Skeletal muscle tissue (tissue), 4 donors: ENCODE results near the gene WWP2. TPM values are rescaled to one million over a fixed set of nuclear protein-coding genes. Genes with fewer than 3 reads are reported as not detected.
A peak's percentile ranks its signal among the peaks of the same experiment; 100 is the strongest.

Experiments
- H3K27ac ChIP-seq: one replicate; pipeline ENCODE4 v1.7.0; 2013; ENCODE audit warnings: mild to moderate bottlenecking, low read depth, low read length, inconsistent platforms
- H3K27me3 ChIP-seq, 3 donors: one replicate each; pipeline ENCODE4 v1.7.0; 2013; ENCODE audit warnings: low read length in 3 of 3; ENCODE audit not compliant: control insufficient read depth in 3 of 3, insufficient read depth in 3 of 3
- H3K36me3 ChIP-seq, 3 donors: one replicate each; pipeline ENCODE4 v1.7.0; 2013; ENCODE audit warnings: low read length in 3 of 3; ENCODE audit not compliant: control insufficient read depth in 3 of 3, insufficient read depth in 3 of 3
- H3K4me1 ChIP-seq, 3 donors: one replicate each; pipeline ENCODE4 v1.7.0; 2013; ENCODE audit warnings: low read length in 3 of 3, mild to moderate bottlenecking in 3 of 3; ENCODE audit not compliant: control insufficient read depth in 3 of 3, insufficient read depth in 3 of 3
- H3K4me3 ChIP-seq, 3 donors: one replicate each; pipeline ENCODE4 v1.7.0; 2013; ENCODE audit warnings: low read length in 3 of 3
- H3K9ac ChIP-seq, 3 donors: one replicate each; pipeline ENCODE4 v1.7.0; 2013; ENCODE audit warnings: low read length in 3 of 3, mild to moderate bottlenecking in 3 of 3, moderate library complexity in 2 of 3, low read depth in 1 of 3
- H3K9me3 ChIP-seq, 3 donors: one replicate each; pipeline ENCODE4 v1.7.0; 2013; ENCODE audit warnings: low read length in 3 of 3; ENCODE audit not compliant: control insufficient read depth in 3 of 3
- total RNA-seq: library from RNA; depleted of rRNA; stranded (reverse); fragments of >200 nt; gene quantifications from one replicate; pipeline ENCODE4 v1.2.3, GENCODE V29; 2014
- donor health status: Osteomylitis.

Gene WWP2
- total RNA-seq, 1 donor from 2014 or later, result 14.1 TPM

DNA sequence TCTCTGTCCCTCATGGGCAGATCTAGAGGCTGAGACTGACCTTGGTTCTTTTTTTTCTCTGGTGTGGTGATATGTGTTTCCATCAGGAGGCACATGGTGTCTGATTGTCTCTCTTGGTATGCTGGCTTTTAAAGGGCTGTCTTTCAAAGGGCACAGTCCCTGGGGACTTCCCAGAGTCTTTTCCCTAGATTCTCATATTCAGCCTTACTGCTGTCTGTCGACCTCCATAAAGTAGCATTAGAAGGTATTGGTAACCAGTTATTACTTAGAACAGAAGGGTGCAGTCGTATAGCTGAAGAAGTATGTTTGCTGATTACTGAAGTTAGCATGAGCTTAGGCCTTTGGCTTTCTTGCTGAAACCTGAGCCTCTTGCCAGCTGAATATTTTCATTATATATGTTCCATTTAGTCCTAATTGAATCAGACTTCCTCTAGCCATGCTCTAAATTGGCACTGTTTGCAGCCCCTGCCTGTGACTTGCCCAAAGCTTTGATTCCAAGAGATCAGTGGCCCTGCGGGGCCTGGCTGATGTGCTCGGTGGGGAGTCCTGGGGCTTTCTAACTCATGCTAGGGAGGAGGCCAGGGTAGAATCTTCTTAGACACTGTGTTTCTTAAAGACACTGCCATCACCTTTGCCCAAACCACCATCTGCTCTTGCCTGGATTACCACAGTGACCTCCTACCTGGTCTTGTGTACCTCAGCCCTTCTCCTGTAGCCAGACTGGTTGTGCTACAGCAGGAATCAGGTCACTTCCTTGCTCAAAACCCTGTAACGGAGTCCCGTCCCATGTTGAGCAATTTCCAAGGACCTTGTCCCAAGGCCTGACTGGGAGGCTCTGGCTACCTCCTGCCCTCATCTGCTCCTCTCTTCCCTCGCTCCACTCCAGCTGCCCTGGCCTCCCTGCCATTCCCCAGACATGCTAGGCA is 71.5 kb downstream of the WWP2 start:
- Histone ChIP-seq H3K9ac (peak overlapping the region in 1 of 3 donors; percentile 9), H3K4me3 (no peak overlapping the region), H3K36me3 (peaks cover 0 to 2% (median 0%) of the 10 kb centered on the region in 3 donors), H3K9me3 (no peaks in the 10 kb centered on the region), H3K27ac (peak overlapping the region; percentile 36), H3K27me3 (no peaks in the 10 kb centered on the region), H3K4me1 (peaks cover 21 to 29% (median 28%) of the 10 kb centered on the region in 3 donors)

DNA sequence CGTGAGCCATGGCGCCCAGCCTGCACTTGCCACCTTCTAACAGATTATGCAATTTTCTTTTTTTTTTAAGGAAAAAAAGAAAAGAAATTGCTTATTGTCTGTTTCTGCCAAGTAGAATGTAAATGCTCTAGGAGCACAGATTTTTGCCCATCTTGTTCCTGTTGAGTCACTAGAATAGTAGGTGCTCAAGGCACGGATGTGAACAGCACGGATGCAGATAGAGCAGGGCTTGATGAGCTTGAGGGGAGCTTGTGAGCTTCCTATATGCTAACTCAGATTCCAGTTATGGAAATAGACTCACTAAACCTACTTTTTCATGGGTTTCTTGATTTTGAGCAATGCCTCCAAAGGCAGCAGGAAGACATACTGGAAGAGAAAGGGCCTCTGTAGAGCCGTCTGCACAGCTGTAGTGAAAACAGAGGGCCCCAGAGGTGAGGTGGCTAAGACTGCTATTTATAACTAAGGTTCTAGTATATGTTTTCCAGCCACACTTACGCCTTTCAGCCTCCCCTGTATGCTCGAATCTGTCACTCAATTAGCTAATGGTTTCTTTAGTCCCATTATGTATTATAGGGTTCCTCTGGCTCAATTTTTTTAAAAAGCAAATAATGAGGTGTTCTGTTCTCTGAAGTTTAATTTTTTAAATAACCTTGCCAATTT is 72.8 kb downstream of the WWP2 start:
- Histone ChIP-seq H3K9me3 (no peaks in the 10 kb centered on the region), H3K27me3 (no peaks in the 10 kb centered on the region), H3K4me1 (peaks cover 32 to 40% (median 39%) of the 10 kb centered on the region in 3 donors), H3K36me3 (no peaks in the 10 kb centered on the region), H3K4me3 (no peak overlapping the region), H3K27ac (peak overlapping the region; percentile 45), H3K9ac (no peak overlapping the region)

DNA sequence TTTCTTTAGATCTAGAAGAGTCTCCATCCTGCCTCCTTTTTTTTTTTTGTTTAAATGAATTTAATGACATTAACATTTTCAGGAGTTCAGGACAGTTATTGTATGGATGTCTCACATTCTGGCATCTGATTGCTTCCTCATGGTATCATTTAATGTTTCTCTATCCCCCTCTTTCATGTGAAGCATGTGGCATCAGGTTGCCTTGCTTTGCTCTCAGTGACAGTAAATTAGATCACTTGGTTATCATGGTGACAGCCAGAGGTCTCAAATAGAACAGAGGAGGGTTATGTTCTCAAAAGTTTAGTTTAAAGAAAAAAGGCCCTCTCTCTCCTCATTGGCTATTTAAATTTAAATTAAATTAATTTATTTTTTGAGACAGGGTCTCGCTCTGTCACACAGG is 74.1 kb downstream of the WWP2 start:
- Histone ChIP-seq H3K27me3 (no peaks in the 10 kb centered on the region), H3K4me3 (no peak overlapping the region), H3K27ac (no peak overlapping the region), H3K4me1 (peaks cover 33 to 46% (median 39%) of the 10 kb centered on the region in 3 donors), H3K9me3 (no peaks in the 10 kb centered on the region), H3K36me3 (no peaks in the 10 kb centered on the region), H3K9ac (no peak overlapping the region)

DNA sequence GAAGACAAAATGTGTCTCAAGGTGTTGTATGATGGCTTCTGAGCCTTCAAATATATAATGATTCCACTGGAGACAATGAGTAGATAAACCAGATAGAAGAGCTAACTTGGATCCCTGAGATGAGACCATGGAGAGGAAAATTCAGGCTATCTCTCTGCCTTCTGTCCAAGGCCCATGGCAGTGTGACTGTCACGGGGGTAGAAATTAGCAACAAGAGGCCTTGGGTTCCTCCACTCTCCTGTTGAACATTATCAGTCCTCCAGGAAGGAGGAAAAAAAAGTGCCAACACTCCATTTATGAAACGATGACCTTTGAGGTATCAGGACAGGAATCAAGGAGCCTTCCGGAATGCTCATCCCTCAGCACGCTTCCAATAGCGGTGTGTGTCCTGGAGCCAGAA is 75.2 kb downstream of the WWP2 start:
- no peak overlapping the region for H3K4me3 ChIP-seq
- no peaks in the 10 kb centered on the region for H3K9me3 ChIP-seq
- peak overlapping the region; percentile 79 for H3K27ac ChIP-seq
- H3K9ac ChIP-seq, result no peak overlapping the region
- no peaks in the 10 kb centered on the region for H3K27me3 ChIP-seq
- H3K36me3 ChIP-seq, result peaks cover 0 to 3% (median 2%) of the 10 kb centered on the region in 3 donors
- H3K4me1 ChIP-seq, result peaks cover 33 to 46% (median 39%) of the 10 kb centered on the region in 3 donors

DNA sequence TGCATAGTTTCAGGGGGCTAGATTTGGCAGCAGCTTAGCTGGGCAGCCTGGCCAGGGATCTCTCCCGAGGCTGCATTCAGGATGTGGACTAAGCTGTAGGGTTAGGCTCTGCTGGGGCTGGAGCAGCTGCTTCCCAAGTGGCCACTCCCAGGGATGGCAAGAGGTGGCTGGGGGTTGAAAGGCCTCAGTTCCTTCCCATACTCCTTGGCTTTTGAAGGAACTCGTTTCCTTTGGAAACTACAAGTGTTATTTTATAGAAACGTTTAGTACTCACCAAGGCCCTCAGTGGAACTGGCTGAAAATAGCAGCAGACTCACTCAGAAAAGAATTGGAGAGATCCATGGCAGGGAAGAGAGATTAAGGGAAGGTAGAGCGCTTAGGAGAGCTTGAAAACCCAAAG is 76.4 kb downstream of the WWP2 start:
- H3K27ac ChIP-seq, result peak overlapping the region; percentile 79
- H3K27me3 ChIP-seq, result no peaks in the 10 kb centered on the region
- H3K4me3 ChIP-seq, result no peak overlapping the region
- H3K4me1 ChIP-seq, result peaks cover 28 to 41% (median 33%) of the 10 kb centered on the region in 3 donors
- no peaks in the 10 kb centered on the region for H3K9me3 ChIP-seq
- peak overlapping the region in 1 of 3 donors; percentile 33 for H3K9ac ChIP-seq
- peaks cover 0 to 3% (median 2%) of the 10 kb centered on the region in 3 donors for H3K36me3 ChIP-seq

DNA sequence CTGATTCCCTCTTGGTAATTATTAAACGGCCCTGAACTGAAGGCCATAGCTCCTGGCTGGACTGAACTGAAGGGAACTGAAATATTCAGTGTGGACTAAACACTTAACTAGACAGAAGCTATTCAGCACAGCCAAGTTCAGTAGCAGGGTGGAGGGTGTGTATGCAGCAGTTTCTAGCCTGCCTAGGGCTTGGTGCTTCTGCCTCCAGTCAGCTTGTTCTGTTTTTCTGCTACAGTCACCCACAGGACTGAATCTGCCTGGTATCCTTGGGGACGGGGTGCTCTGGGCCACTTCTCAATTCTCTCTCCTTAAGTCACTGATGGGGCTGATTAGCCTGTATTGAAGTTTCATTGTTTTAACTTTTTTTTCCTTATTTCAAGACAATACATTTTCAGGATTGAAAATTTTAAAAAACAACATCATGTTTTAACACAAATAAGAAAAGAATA is 77.1 kb downstream of the WWP2 start:
- no peaks in the 10 kb centered on the region for H3K27me3 ChIP-seq
- no peak overlapping the region for H3K4me3 ChIP-seq
- H3K9me3 ChIP-seq, result no peaks in the 10 kb centered on the region
- peak overlapping the region; percentile 57 for H3K27ac ChIP-seq
- peaks cover 0 to 3% (median 2%) of the 10 kb centered on the region in 3 donors for H3K36me3 ChIP-seq
- H3K9ac ChIP-seq, result no peak overlapping the region
- H3K4me1 ChIP-seq, result peaks cover 22 to 33% (median 26%) of the 10 kb centered on the region in 3 donors

DNA sequence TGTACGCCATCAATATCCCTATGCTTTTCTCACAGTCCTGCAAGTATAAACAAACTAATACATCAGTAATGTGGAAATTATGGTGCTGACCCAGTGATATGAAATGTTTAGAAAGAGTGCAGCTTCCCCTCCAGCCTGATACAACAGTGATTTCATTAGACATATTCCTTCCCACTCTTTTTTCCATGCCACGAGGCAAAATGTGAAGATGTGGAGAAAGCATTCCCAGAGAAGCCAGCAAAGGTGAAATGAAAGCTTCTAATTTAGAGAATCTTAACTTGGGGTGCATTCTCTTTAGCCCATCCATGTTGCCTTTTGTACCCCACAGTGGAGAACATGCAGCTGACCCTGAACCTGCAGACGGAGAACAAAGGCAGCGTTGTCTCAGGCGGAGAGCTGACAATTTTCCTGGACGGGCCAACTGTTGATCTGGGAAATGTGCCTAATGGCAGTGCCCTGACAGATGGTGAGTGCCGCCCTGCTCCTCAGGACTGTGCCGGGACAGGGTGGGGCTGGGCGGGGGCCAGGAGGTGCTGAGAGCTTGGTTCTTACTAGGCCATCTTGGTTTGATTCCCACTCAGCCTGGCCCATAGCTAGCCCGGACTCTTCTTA is 77.8 kb downstream of the WWP2 start:
- H3K4me1 ChIP-seq, result peaks cover 20 to 29% (median 23%) of the 10 kb centered on the region in 3 donors
- H3K9me3 ChIP-seq, result no peaks in the 10 kb centered on the region
- H3K9ac ChIP-seq, result no peak overlapping the region
- H3K27ac ChIP-seq, result peak overlapping the region; percentile 57
- H3K27me3 ChIP-seq, result no peaks in the 10 kb centered on the region
- peaks cover 0 to 3% (median 2%) of the 10 kb centered on the region in 3 donors for H3K36me3 ChIP-seq
- peak overlapping the region in 1 of 3 donors; percentile 1 for H3K4me3 ChIP-seq

DNA sequence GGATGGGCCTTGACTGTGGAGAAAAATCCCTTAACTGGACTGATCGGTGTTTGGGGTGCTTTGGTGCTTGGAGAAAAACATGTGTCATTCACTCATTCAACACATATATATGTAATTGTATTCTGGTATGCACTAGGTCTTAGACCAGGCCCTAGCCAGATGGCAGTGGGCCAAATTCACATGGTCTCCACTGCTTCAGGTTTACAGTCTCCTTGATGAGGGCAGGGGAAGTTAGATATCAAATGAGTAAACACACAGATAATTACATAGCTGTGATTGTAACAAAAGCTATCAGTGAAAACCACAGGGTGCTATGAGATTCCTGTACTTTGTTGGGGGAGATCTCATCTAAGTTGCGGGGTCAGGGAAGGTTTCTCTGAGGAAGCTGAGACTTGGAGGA is 78.8 kb downstream of the WWP2 start:
- no peak overlapping the region for H3K27ac ChIP-seq
- H3K4me1 ChIP-seq, result peaks cover 18 to 27% (median 22%) of the 10 kb centered on the region in 3 donors
- no peaks in the 10 kb centered on the region for H3K27me3 ChIP-seq
- no peak overlapping the region for H3K9ac ChIP-seq
- peaks cover 0 to 3% (median 2%) of the 10 kb centered on the region in 3 donors for H3K36me3 ChIP-seq
- H3K9me3 ChIP-seq, result no peaks in the 10 kb centered on the region
- H3K4me3 ChIP-seq, result no peak overlapping the region

DNA sequence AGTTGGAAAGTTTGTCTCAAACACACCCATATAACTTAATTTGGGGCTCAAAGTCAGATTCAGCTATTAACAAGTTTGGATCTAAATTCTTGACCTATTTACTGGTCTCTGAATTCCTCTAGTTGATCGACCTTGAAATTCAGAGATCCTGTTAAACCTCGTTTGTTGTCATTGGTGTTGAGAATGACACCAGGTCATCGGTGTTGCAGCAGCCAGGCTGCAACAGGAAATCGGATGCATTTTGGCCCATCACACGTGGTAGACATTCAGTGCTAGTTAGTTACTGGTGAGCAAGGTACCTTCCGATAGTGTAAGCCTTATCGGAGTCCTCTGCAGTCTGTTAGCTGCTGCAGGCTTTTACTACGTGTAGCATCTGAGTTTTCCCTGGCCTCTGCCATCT is 82.3 kb downstream of the WWP2 start:
- Histone ChIP-seq H3K27me3 (no peaks in the 10 kb centered on the region), H3K9ac (no peak overlapping the region), H3K27ac (no peak overlapping the region), H3K4me1 (peaks cover 22 to 29% (median 24%) of the 10 kb centered on the region in 3 donors), H3K9me3 (no peaks in the 10 kb centered on the region), H3K4me3 (no peak overlapping the region), H3K36me3 (peaks cover 0 to 3% (median 2%) of the 10 kb centered on the region in 3 donors)
